ENCODE measurements around the gene WDR20. TPM values are rescaled to one million over a fixed set of nuclear protein-coding genes. Genes with fewer than 3 reads are reported as not detected.

Gene WDR20
- total RNA-seq, 1 donor, result 14.7 TPM

- DNase-seq (ENCODE audit: low read depth), result no peak
- no peak for TF ChIP-seq CTCF (IDR thresholded peaks at IDR 0.05; ENCODE audit: insufficient read depth, low read depth, low read length)
- H3K4me3 ChIP-seq (ENCODE audit: low read depth, low read length), result no peak overlapping the region
Measured at GRCh38 chr14:102182936-102183619, 43.4 kb downstream of the WDR20 start.

- no peak for DNase-seq (ENCODE audit: low read depth)
- no peak for TF ChIP-seq CTCF (IDR thresholded peaks at IDR 0.05; ENCODE audit: insufficient read depth, low read depth, low read length)
- H3K4me3 ChIP-seq (ENCODE audit: low read depth, low read length), result no peak overlapping the region
Measured at GRCh38 chr14:102183886-102184285, 44.2 kb downstream of the WDR20 start.

- DNase-seq (ENCODE audit: low read depth), result no peak
- H3K4me3 ChIP-seq (ENCODE audit: low read depth, low read length), result no peak overlapping the region
- no peak for TF ChIP-seq CTCF (IDR thresholded peaks at IDR 0.05; ENCODE audit: insufficient read depth, low read depth, low read length)
Measured at GRCh38 chr14:102184316-102185035, 44.8 kb downstream of the WDR20 start.

GRCh38 chr14:102185360-102185759, 45.7 kb downstream of the WDR20 start:
- DNase-seq (ENCODE audit: low read depth), result no peak
- no peak overlapping the region for H3K4me3 ChIP-seq (ENCODE audit: low read depth, low read length)
- no peak for TF ChIP-seq CTCF (IDR thresholded peaks at IDR 0.05; ENCODE audit: insufficient read depth, low read depth, low read length)

- peak; percentile 91 for DNase-seq (ENCODE audit: low read depth)
- H3K4me3 ChIP-seq (ENCODE audit: low read depth, low read length), result no peak overlapping the region
- no peak for TF ChIP-seq CTCF (IDR thresholded peaks at IDR 0.05; ENCODE audit: insufficient read depth, low read depth, low read length)
Measured at GRCh38 chr14:102187044-102187443, 47.3 kb downstream of the WDR20 start.

- TF ChIP-seq CTCF (IDR thresholded peaks at IDR 0.05; ENCODE audit: insufficient read depth, low read depth, low read length), result no peak
- no peak for DNase-seq (ENCODE audit: low read depth)
- no peak overlapping the region for H3K4me3 ChIP-seq (ENCODE audit: low read depth, low read length)
Measured at GRCh38 chr14:102187568-102188001, 47.9 kb downstream of the WDR20 start.

All from fibroblast of villous mesenchyme (primary cell).